HG03159 (cell line): Measurements from ENCODE around the gene ANKS1B.
"Not testable (repeated sequence)": the region's sequence is repeated elsewhere in the genome, so short reads cannot be mapped to it uniquely, and the experiment has no call there.

ENCODE experiments used
- ATAC-seq: cut with Tn5 transposase; IDR thresholded peaks from one replicate; pipeline ENCODE4 v1.9.1; 2021; ENCODE audit warnings: mild to moderate bottlenecking, moderate library complexity; ENCODE audit not compliant: unreplicated experiment

ANKS1B gene

DNA sequence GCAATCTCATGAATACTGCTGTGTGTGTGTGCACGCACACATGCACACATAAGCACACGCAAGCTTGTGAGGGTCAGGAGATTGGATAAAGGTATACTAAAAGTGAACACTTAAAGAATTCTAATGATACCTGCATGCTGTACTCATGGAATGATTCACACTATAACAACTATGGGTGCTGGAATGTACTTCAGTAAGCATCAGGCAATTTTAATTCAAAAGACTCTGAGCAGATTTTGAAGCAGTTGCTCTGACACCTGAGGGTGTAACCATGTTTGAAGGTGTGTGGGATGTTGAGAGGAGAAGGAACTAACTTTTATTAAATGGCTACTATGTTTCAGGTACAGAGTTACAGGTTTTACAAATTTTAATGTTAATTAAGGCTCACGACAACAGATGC, 275.6 kb downstream of the ANKS1B start:
- ATAC-seq = no peak

DNA sequence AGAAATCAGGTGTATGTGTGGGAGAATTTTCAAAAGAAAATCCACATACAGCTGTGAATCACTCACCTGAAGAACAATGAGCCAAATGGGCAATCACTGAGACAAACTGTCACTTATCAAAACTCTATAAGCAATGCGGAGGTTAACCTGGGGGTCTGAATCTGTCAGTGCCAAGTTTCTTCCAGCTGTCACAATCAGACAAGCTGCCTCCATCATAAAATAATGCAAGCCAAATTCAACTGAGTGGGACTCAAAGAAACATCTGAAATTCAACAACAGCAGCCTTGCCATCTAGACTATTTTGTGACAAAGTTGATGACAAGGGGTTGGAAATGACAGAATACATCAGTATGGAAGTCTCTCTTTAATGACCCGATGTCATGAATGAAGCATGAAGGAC, 276.9 kb downstream of the ANKS1B start:
- ATAC-seq = no peak

- ATAC-seq = no peak
Measured at GRCh38 chr12:99706736-99707473, 277.8 kb downstream of the ANKS1B start.

GRCh38 chr12:99704458-99704857, 280.3 kb downstream of the ANKS1B start:
- no peak for ATAC-seq

DNA sequence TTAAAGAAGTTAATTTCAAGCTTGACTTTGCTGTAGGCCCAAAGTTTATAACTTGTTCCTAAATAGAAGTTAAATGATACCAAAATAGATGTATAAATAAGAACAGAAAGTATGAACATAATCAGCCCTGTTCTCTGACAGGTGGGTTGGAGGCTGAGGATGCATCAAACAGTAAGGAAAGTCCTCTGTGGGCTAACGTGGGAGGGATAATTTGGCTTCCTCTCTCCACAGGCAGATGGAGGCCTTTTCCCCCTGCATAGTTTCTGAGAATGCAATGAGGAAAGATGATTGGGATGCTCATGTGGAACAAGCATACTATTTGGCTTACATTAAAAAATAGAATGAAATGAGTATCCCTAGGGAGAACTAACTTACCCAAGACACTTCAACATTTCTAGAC, 280.7 kb downstream of the ANKS1B start:
- no peak for ATAC-seq

- no peak for ATAC-seq
Measured at GRCh38 chr12:99700032-99700431, 284.7 kb downstream of the ANKS1B start.

DNA sequence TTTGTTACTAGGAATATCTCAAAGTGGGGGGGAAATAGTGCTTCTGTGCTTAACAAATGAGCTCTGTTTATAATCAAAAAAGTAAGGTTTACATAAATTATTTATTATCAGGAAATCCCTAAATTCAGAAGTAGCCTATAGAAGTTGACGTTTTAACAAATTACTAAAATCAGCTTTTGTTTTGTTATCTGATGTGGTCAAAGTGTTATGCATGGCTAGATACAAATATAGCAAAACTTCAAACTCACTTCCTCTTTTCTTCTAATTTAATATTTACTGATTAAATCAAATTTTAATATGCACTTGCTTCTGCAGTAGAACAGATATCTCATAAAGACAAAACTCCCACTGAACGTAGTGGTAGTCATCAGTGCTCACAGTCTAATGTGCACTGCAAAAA, 289.7 kb downstream of the ANKS1B start:
- ATAC-seq = no peak

DNA sequence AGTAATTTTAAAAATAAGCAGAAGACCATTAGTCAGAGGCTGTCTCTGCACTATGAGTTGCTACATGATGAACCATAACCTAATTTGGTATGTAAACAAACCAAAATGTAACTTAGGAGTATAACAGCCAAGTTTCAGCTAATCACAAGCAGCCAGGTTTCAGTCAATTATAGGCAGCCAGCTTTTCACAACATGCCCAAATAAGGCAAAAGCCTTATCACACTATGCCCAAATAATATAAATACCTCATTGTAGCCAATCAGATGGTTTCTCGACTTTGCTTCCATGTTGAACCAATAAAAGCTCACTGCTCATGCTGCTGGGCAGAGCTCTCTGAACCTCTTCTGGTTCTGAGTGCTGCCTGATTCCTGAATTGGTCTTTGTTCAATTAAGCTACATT, 298.6 kb downstream of the ANKS1B start:
- ATAC-seq = no peak

GRCh38 chr12:99680276-99680675, 304.5 kb downstream of the ANKS1B start:
- no peak for ATAC-seq

DNA sequence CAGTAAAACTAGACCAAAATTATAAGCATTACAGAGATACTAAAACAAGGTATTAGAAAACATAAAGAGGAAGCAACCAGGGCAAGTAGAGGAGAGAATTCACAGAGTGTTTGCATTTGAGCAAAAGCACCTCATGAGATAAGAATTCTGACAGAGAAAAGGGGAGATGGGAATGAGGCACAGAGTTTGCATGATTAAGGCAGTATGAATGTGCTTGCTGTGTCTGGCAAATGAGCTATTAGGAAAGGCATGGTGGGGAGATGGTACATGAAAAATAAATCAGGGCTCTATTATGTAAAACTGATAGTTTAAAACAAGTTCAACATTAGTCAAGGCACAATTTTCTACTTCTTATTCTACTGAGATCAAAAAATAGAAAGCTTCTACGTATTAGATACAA, 314.1 kb downstream of the ANKS1B start:
- no peak for ATAC-seq

- ATAC-seq = no peak
Measured at GRCh38 chr12:99658671-99659349, 325.9 kb downstream of the ANKS1B start.

DNA sequence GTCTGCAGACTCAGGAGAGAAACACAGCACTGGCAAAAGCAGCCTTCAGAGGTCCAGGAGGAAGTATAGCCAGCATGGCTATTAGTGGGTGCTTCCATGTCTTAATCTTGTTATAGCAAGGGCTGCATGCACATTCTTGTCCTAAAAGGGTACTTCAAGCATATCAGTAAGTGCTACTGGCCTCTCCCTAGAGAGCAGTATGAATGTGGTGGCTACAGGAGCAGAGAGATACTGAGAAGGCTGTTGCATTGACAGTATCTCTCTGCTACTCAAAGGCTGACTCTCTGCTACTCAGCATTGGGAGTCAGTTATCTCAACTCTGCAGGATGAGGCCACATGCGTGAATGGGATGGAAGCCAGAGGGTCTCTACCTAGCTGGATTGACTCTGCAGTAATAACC, 335.2 kb downstream of the ANKS1B start:
- no peak for ATAC-seq

GRCh38 chr12:99648183-99648582, 336.6 kb downstream of the ANKS1B start:
- no peak for ATAC-seq

- ATAC-seq = no peak
Measured at GRCh38 chr12:99647453-99647852, 337.3 kb downstream of the ANKS1B start, which contains the start of gene GARIN6. Gene GARIN6, plus strand, starts transcription at chr12:99647753. Its CDS starts 422 bp downstream, at chr12:99648175.

- ATAC-seq = no peak
Measured at GRCh38 chr12:99644629-99645028, 340.1 kb downstream of the ANKS1B start.

- no peak for ATAC-seq
Measured at GRCh38 chr12:99627459-99627858, 357.3 kb downstream of the ANKS1B start.

GRCh38 chr12:99624591-99624990, 360.1 kb downstream of the ANKS1B start:
- not testable (repeated sequence) for ATAC-seq

- ATAC-seq = no peak
Measured at GRCh38 chr12:99620159-99620479, 364.6 kb downstream of the ANKS1B start.

DNA sequence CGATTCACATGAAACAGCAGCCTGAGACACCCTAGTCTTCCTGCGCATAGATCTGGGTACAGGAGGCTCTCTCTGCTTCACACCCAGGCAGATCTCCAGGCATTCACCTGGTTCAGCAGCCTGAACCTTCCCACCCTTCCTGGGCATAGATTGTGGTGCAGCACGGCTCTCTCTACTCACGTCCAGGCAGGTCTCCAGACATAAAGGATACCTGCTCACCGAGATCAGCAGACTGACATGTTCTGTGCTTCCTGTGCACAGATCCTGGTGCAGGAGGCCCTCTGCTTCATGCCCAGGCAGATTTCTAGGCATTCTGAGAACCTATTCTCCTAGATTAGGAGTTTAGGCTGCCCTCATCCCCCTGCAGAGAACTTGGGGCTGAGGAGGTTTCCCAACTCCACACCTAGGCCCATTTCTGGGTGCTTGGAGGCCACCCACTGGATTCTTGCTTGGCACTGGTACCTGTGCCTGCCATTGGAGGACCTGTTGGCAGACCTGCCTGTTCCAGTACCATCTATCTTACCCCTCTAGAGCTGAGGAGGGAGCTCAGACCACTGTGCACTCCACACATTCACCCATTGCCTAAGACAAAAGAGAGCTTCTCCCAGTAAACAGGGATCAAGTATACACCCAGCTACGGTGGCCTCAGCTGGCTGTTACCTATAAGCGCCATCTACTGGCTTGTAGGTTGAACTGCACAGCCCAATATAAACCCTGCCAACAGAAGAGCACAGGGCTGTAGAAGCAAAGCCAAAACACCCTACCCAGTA, 365.2 kb downstream of the ANKS1B start:
- peak; percentile 98 for ATAC-seq

DNA sequence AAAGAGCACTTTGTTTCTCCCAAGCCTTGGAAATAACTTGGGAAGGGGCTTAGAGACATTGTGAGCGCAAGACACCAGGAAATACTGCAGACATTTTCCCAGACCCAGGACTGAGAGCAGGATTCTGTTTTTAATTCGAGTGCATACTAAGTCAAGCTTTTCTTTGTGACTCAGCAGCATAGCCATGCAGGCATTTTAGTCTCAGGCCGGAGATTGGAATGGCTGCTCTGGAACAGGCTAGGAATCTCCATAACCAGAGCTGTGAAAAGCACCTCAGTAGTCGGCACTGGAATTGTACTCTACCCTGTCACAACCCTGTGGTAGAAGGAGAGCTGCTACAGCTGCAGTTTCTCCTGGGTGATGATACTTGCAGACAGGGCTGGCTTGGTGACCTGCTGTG, 366.1 kb downstream of the ANKS1B start:
- ATAC-seq = no peak

DNA sequence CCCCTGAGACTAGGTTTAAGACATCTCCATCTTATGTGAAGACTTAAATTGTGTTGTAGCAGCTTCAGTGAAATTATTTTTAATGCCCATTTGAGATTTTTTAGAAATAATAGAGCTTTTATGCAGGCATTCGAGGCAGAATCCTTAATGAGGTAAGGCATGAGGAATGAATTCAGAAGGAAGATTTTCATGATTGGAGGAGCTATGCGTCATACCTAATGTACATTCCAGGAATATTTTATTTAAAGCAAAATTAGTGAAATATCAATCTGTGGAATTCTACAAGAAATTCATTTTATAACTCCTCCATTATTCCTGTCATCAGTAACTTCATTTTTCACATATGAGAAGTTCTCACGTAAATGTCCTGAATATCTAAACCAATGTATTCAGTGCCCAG, 373.1 kb downstream of the ANKS1B start:
- no peak for ATAC-seq

DNA sequence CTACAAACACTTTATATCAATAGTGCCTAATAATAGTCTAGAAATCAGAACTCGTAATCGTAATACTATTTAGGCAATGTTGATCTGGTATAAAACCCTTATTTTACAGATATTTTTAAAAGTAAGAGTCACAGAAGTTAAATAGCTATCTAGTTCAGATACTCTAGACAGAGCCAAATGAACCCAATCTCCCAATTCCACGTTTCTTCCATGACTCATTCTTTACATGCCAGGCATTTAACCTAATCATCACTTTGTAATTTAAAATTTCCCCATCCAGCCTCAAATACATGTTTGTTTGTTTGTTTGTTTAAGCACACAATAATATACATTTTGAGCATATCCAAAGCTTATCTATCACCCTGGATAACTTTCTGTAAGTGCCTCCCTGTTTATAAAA, 373.6 kb downstream of the ANKS1B start:
- ATAC-seq = no peak
